ENCODE measurements around the gene TNIP3.
"Not testable (repeated sequence)": the region's sequence is repeated elsewhere in the genome, so short reads cannot be mapped to it uniquely, and the experiment has no call there.

The TNIP3 gene

GRCh38 chr4:121177246-121178137 is 13.4 kb upstream of the TNIP3 start:
- no peak for FAIRE-seq
- no peak for DNase-seq (ENCODE audit: low spot score)

- FAIRE-seq (no peak), DNase-seq (ENCODE audit: low spot score) (no peak)
These were observed 12.2 kb upstream of the TNIP3 start for GRCh38 chr4:121176082-121176934.

GRCh38 chr4:121171477-121171876 is 7.4 kb upstream of the TNIP3 start:
- not testable (repeated sequence) for DNase-seq (ENCODE audit: low spot score); FAIRE-seq

- FAIRE-seq: no peak
- no peak for DNase-seq (ENCODE audit: low spot score)
These were observed 4.5 kb upstream of the TNIP3 start for GRCh38 chr4:121168446-121169281.

GRCh38 chr4:121166976-121167375 is 2.9 kb upstream of the TNIP3 start:
- no peak for DNase-seq (ENCODE audit: low spot score)
- no peak for FAIRE-seq

GRCh38 chr4:121165206-121165605 is 1.1 kb upstream of the TNIP3 start:
- no peak for FAIRE-seq

GRCh38 chr4:121156822-121157769 is 7.0 kb downstream of the TNIP3 start:
- DNase-seq (ENCODE audit: low spot score) (peak; percentile 25), FAIRE-seq (no peak)

More at GRCh38 chr4:121165206-121165605, 1.1 kb upstream of the TNIP3 start:
- DNase-seq (ENCODE audit: low spot score): no peak

GRCh38 chr4:121155893-121156292 is 8.2 kb downstream of the TNIP3 start:
- no peak for FAIRE-seq

GRCh38 chr4:121154103-121154515 is 10.0 kb downstream of the TNIP3 start:
- no peak for DNase-seq (ENCODE audit: low spot score)
- FAIRE-seq: no peak

More at GRCh38 chr4:121155893-121156292, 8.2 kb downstream of the TNIP3 start:
- DNase-seq (ENCODE audit: low spot score): peak; percentile 57

- FAIRE-seq (no peak), DNase-seq (ENCODE audit: low spot score) (no peak)
These were observed 12.2 kb downstream of the TNIP3 start for GRCh38 chr4:121151942-121152341.

GRCh38 chr4:121150486-121150885 is 13.6 kb downstream of the TNIP3 start:
- DNase-seq (ENCODE audit: low spot score): no peak
- no peak for FAIRE-seq

GRCh38 chr4:121150003-121150402 is 14.1 kb downstream of the TNIP3 start:
- DNase-seq (ENCODE audit: low spot score) (no peak), FAIRE-seq (no peak)

GRCh38 chr4:121148621-121149020 is 15.5 kb downstream of the TNIP3 start:
- FAIRE-seq (no peak), DNase-seq (ENCODE audit: low spot score) (no peak)

- FAIRE-seq (no peak), DNase-seq (ENCODE audit: low spot score) (no peak)
These were observed 16.1 kb downstream of the TNIP3 start for GRCh38 chr4:121148000-121148399.

GRCh38 chr4:121146530-121146929 is 17.6 kb downstream of the TNIP3 start:
- FAIRE-seq: no peak
- no peak for DNase-seq (ENCODE audit: low spot score)

- no peak for DNase-seq (ENCODE audit: low spot score)
- no peak for FAIRE-seq
These were observed 18.7 kb downstream of the TNIP3 start for GRCh38 chr4:121145430-121145829.

GRCh38 chr4:121144021-121144420 is 20.1 kb downstream of the TNIP3 start:
- DNase-seq (ENCODE audit: low spot score) (no peak), FAIRE-seq (no peak)

- no peak for FAIRE-seq
- no peak for DNase-seq (ENCODE audit: low spot score)
These were observed 21.0 kb downstream of the TNIP3 start for GRCh38 chr4:121143131-121143530.

GRCh38 chr4:121140716-121141460 is 23.2 kb downstream of the TNIP3 start:
- DNase-seq (ENCODE audit: low spot score) (peak; percentile 56), FAIRE-seq (no peak)
